ENCODE measurements around the gene ZFHX3.

Gene ZFHX3

DNA sequence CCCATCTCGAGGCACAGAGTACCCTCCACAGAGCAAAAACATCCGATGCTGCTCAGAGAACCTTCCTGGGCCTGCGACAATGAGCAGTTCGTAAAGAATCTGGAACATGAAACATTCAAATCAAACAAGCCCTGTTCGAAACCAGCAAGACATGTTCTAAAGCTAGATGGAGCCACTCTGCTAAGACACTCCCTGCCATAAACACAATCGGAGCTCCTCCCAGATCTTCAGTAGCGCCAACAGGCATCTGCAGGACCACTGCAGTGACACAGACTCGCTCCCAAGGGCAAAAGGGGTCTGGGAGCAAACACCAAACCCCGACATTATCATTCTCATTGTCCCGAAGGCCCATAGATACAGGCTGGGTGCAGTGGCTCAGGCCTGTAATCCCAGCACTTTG is 108.7 kb downstream of the ZFHX3 start:
- Mint-ChIP-seq H3K9me3 (no peaks in the 10 kb centered on the region), H3K27ac (no peak overlapping the region), H3K36me3 (peaks cover 2% of the 10 kb centered on the region), H3K27me3 (no peaks in the 10 kb centered on the region), H3K4me1 (no peaks in the 10 kb centered on the region), H3K4me3 (no peak overlapping the region)

DNA sequence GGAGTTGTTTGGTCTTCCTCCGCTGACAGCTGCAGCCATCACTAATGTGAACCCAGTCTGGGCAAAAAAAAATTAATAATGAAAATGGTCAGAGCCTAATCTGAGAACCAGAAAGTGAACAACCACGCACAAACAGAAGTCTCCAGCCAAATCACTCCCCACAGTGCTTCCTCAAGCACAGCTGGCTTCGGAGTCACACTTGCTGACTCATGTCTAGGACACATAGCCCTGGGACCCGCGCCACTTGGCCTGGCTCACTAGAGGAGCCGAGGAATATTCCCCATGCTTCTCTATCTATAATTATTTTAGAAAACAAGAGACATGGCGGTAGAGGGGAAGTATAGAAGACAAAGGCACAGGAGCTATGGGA is 109.1 kb downstream of the ZFHX3 start:
- no peaks in the 10 kb centered on the region for H3K27me3 Mint-ChIP-seq
- peaks cover 2% of the 10 kb centered on the region for H3K36me3 Mint-ChIP-seq
- H3K27ac Mint-ChIP-seq: no peak overlapping the region
- no peaks in the 10 kb centered on the region for H3K9me3 Mint-ChIP-seq
- H3K4me1 Mint-ChIP-seq: no peaks in the 10 kb centered on the region
- no peak overlapping the region for H3K4me3 Mint-ChIP-seq

DNA sequence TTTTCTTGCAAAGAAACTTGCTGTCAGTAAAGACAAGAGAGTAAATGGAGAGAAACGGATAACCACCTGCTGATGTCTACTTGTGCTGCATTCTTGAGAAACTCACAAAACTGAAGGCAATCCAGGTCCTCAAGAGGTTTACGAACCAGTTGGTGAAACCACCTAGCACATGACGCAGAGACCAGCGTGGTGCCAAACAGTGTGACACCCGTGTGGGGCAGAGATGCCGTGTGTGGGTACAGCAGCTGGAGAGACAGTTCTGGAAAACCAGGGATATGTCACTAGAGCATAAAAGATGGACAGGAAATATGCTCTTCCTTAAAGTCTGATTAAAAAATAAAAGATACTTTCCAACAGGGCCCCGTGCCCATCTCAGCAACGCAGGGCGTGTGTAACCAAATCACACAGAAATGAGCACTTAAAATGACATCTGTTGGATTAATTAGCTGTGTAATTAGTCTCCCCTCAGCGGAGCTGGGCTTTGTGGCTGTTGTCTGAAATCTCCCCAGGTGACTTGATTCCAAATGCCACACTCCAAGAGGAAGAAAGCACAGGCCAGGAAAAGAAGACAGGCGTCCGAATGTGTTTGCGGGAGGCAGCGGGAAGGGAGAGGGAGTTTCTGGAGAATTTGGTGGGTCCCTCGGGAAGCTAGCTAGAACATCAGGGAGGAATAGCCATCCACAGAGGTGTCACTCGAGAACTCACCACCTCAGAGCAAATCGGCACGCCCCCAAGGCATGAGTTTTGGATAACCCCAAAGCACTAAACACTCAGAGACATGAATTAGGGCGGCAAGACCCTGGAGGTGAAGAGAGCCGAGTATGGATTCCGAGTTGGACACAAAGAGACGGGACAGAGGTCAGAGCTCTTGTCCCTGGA is 109.8 kb downstream of the ZFHX3 start:
- Mint-ChIP-seq H3K27ac (no peak overlapping the region), H3K27me3 (no peaks in the 10 kb centered on the region), H3K9me3 (no peaks in the 10 kb centered on the region), H3K4me1 (no peaks in the 10 kb centered on the region), H3K4me3 (no peak overlapping the region), H3K36me3 (peaks cover 2% of the 10 kb centered on the region)

DNA sequence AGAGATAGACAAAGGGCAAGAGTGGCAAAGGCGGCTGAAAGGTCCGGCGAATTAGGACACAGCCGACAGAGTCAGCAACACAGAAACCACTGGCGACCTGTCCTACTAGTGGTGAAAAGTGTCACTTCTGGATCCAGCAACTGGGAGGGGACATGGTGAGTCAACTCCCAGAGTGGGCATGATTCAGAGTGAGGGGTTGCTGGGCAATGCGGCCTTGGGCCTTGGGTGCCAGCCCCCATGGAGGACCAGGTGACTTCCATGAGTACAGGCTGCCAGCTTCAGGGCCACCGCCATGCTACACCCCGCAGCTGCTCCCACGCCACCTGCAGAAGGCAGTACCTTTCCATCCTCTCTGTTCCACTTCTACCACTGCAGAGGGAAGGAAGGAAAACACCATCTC is 110.6 kb downstream of the ZFHX3 start:
- peaks cover 2% of the 10 kb centered on the region for H3K36me3 Mint-ChIP-seq
- no peaks in the 10 kb centered on the region for H3K9me3 Mint-ChIP-seq
- H3K27me3 Mint-ChIP-seq: no peaks in the 10 kb centered on the region
- no peak overlapping the region for H3K27ac Mint-ChIP-seq
- peaks cover 4% of the 10 kb centered on the region for H3K4me1 Mint-ChIP-seq
- H3K4me3 Mint-ChIP-seq: no peak overlapping the region

DNA sequence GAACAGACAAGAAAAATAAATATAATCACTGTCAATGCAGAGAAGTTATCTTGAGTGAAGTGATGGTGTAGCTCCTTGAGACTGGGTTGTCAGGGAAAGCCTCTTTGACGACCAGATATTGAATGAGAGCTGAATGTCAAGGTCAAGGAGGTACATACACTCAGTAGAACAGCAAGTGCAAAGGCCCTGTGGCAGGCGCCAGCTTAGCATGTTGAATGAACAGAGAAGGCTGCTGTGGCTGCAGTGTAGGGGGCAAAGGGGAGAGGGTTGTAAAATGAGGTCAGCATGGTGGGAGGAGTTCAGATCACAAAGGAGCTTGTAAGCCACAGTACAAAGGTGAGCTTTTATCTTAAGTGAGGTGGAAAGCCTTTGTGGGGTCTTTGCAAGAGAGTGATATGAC is 111.5 kb downstream of the ZFHX3 start:
- H3K27ac Mint-ChIP-seq: no peak overlapping the region
- no peak overlapping the region for H3K4me3 Mint-ChIP-seq
- H3K27me3 Mint-ChIP-seq: no peaks in the 10 kb centered on the region
- peaks cover 13% of the 10 kb centered on the region for H3K4me1 Mint-ChIP-seq
- peaks cover 2% of the 10 kb centered on the region for H3K36me3 Mint-ChIP-seq
- H3K9me3 Mint-ChIP-seq: no peaks in the 10 kb centered on the region

DNA sequence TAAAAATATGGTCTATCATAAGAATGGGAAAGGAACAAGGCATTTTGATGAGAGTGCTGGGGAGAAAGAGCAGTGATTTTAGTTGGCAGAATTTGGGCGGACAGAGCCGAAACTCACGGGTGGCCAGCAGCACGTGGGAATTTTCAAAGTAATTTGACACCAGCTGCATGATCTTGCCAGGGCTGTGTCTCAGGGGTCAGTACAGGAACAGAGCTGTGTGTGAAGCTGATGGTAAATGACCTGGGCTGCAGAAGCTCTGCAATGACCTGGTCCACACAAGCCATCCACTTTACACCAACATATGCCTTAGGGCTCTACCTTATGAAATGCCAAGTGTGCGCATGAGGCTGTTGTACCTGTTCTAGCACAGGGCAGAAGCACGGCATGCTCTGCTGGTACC is 112.0 kb downstream of the ZFHX3 start:
- Mint-ChIP-seq H3K4me3 (no peak overlapping the region), H3K9me3 (no peaks in the 10 kb centered on the region), H3K36me3 (peaks cover 2% of the 10 kb centered on the region), H3K4me1 (peaks cover 14% of the 10 kb centered on the region), H3K27me3 (no peaks in the 10 kb centered on the region), H3K27ac (no peak overlapping the region)

DNA sequence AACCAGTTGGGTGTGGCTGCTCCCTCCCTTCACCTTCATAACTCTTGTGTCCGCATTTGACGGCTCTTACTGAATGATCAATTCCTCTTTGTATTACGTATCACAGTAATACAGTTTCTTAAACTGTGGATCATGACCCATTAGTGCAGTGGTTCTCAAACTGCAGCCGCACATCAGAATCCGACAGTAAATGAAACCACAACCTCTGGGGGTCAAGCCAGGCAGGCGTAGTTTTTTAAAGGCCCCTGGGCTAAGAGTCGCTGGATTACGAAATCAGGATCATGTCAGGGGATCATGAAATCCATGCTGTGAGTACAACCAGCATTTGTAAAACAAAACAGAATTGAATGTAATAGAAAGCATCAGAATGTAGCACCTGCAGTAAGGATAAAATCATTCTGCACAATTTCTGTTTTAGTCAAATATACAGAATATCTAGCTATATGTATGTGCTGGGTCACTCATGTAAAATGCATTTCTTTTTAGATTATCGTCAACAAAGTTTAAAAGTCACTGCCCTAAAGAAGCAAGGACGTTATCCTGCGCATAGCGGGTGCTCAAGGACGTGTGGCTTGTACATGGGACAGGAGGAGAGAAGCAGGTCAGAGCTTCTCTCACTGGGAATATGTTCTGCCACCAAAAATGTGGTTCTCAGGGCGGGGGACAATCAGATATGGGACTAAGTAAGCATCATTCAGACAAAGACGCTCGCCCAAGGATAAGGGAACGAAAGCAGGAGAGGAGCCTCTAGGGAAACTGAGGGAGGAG is 113.1 kb downstream of the ZFHX3 start:
- H3K27me3 Mint-ChIP-seq: no peaks in the 10 kb centered on the region
- H3K27ac Mint-ChIP-seq: no peak overlapping the region
- no peaks in the 10 kb centered on the region for H3K9me3 Mint-ChIP-seq
- peaks cover 2% of the 10 kb centered on the region for H3K36me3 Mint-ChIP-seq
- H3K4me3 Mint-ChIP-seq: no peak overlapping the region
- H3K4me1 Mint-ChIP-seq: peaks cover 14% of the 10 kb centered on the region

DNA sequence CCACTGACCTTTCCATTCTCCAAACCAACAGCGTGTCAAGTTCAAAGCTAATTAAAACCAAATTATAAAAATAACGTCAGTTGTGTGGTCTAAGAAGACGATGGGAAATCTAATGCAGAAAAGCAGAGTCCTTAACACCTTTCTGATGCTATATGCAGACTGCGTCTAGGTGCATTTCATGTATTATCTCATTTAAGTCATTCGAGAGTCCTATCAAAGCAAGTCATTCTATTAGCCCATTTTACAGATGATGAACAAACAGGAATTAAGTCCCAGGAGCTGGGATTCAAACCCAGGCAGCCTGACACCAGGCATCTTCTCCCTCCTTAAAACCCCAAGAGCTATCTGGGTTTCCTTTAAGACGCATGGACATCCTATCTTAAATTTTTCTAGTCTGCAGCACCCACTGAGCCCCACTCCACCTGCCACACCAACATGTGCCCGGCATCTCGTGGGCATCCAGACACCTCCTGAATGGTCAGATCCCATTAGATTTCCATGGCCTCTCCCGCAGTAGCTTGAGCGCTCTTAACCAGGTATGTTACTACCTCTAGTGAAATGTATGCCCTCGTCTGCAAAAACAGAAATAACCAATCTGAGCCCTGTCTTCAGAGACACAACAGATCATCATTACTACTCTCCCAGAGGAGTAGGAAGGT is 115.1 kb downstream of the ZFHX3 start:
- Mint-ChIP-seq H3K4me3 (no peak overlapping the region), H3K27me3 (no peaks in the 10 kb centered on the region), H3K9me3 (no peaks in the 10 kb centered on the region), H3K36me3 (peaks cover 2% of the 10 kb centered on the region), H3K4me1 (peaks cover 14% of the 10 kb centered on the region), H3K27ac (no peak overlapping the region)

DNA sequence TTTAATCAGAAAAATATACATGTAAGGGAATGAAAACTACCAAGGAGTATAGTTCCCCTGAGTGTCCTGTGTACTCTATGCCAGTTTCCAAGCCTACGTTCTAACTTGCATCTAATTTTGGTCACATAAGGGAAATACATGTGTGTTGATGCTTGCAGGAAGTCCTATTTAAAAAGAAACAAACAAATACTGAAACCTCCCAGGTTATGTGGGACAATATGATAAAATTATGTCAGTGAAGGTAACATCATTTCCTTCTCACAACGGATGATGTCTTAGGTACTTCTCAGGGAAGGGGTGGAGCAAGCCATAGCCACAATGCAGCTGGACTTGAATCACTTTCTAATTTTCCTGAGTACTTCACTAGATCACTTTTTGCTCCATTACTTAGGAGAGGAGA is 115.9 kb downstream of the ZFHX3 start:
- Mint-ChIP-seq H3K27me3 (no peaks in the 10 kb centered on the region), H3K4me1 (peaks cover 14% of the 10 kb centered on the region), H3K27ac (no peak overlapping the region), H3K4me3 (no peak overlapping the region), H3K36me3 (peaks cover 2% of the 10 kb centered on the region), H3K9me3 (no peaks in the 10 kb centered on the region)

DNA sequence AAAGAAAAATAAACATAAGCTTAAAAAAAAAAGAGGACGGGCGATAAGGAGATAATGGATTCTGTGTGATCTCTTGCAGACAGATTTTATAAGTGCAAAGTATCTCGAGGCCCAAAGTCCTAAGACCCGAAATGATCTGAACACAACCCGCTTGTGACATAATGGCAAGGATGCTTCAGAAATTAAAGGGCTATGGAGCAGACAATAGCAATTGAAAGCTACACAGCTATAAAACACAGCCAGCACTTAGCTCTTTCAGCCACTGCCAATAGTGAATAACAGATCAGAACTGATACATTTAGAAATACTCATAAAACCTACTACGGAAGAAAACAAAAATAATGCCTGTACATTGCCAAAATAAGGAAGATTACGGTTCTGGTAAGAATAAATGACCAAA is 117.5 kb downstream of the ZFHX3 start:
- Mint-ChIP-seq H3K27ac (no peak overlapping the region), H3K4me1 (peaks cover 14% of the 10 kb centered on the region), H3K9me3 (no peaks in the 10 kb centered on the region), H3K36me3 (no peaks in the 10 kb centered on the region), H3K27me3 (no peaks in the 10 kb centered on the region), H3K4me3 (no peak overlapping the region)

DNA sequence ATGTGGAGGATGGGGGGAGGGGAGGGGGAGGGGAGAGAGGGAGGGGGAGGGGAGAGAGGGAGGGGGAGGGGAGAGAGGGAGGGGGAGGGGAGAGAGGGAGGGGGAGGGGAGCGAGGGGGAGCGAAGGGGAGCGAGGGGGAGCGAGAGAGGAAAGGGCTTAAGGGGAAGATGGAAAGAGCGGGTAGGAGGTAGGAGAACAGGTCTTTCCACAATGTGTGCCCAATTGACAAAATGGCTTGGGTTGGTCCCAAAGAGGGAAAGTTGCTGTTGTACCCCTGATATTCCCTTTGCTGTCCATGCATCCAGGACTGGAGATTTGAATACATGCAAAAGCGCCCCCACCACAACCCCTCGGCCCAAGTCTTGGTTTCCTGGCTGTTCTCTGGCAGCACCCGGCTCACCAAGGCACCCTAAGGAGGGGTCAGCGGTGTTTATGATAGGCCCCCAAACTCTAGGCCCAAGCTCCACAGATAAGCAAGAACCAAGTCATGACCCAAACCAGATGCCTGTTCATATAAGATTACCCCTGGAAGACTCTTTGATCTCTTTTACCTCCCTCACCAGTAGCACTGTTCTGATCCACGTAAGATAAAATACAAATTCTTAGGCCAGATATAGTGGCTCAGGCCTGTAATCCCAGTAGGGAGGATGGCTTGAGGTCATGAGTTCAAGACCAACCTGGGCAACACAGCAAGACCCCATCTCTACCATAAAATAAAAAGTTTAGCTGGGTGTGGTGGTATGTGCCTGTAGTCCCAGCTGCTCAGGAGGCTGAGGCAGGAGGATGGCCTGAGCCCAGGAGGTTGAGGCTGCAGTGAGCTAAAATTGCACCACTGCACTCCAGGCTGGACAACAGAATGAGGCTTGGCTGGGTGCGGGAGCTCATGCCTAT is 119.6 kb downstream of the ZFHX3 start:
- Mint-ChIP-seq H3K4me1 (peaks cover 14% of the 10 kb centered on the region), H3K27ac (no peak overlapping the region)

DNA sequence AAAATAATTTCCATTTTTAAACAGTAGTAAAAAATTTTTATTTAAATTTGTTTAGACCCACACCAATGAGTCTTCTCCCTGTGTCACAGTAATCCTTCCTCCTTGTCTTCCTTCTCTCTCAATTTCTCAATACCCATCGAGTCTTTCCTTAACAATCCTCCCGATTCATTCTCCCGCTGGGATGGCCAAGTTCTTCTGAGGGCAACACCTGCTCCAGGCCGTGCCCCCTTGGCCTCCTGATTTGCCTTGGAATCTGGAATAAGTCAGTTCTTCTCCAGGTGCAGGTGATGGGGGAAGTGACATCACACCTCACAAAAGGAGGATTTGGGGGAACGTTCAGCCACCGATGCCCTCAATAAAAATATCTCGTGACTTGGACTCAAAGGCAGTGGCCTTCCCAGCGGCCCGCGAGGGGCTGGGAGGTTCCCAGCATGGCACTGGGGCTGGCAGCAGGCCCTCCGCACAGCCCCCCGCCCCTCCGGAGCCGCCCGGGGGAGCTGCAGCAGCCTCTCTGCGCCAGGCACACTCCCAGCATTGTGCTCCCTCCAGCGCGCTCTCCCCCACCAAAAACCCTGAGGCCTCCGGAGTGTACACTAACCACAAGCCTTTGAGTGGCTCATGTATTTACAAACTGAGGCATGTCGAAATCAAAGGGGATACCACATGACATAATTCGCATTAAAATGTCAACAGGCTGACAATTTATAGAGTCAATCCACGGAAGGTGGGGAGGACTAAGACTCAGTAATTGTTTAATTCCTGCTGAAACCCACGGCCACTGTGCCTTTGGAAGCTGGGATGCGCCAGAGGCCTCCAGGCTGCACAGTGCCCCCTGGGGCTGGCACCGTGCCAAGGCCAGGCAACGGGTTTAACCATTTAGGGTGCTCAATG is 120.5 kb downstream of the ZFHX3 start:
- peaks cover 15% of the 10 kb centered on the region for H3K4me1 Mint-ChIP-seq
- H3K4me3 Mint-ChIP-seq: no peak overlapping the region
- H3K27me3 Mint-ChIP-seq: no peaks in the 10 kb centered on the region
- no peaks in the 10 kb centered on the region for H3K9me3 Mint-ChIP-seq
- no peaks in the 10 kb centered on the region for H3K36me3 Mint-ChIP-seq
- H3K27ac Mint-ChIP-seq: no peak overlapping the region

More for the DNA sequence above, 119.6 kb downstream of the ZFHX3 start:
- Mint-ChIP-seq H3K9me3 (no peaks in the 10 kb centered on the region), H3K36me3 (no peaks in the 10 kb centered on the region), H3K27me3 (no peaks in the 10 kb centered on the region), H3K4me3 (no peak overlapping the region)

DNA sequence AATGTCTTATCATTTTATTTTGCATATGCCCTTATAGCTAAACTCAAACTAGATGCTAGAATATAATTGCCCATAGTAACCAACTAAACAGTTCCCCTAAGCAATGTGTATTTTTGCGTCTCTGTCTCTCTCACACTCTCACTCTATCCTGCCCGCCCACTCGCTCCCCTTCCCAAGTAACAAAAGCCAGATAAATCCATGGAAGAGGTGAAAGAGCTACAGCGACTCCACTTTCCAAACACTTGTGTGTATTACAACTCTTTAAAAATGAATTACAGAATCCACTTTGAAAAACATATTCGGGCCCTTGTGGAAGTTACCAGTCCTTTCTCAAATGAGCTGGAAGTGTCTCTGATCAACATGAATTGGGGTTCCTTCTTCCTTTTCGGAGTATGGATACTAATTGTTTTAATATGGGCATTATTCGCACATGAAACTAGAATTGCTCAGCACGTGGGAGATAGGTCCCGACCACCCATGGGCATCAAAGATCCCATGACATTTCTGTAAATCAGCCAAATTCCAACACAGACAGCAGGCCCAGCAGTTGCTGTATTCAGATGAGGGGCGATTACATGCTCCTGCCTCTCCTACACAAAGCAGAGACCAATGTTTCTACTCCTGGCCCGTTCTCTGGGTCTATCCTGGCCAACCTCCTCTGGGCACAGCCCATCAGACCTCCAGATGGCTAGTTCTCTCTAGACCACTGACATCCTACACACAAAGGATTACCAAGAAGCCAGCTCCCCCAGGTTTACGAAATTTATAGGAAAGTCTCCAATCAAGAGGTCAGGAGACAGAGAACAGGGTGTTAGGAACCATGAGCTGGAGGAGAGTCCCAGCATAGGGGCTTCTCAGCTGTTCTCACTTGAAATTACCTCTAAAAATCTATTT is 121.5 kb downstream of the ZFHX3 start:
- peaks cover 12% of the 10 kb centered on the region for H3K4me1 Mint-ChIP-seq
- H3K36me3 Mint-ChIP-seq: no peaks in the 10 kb centered on the region
- no peak overlapping the region for H3K4me3 Mint-ChIP-seq
- H3K9me3 Mint-ChIP-seq: no peaks in the 10 kb centered on the region
- no peaks in the 10 kb centered on the region for H3K27me3 Mint-ChIP-seq
- H3K27ac Mint-ChIP-seq: no peak overlapping the region

DNA sequence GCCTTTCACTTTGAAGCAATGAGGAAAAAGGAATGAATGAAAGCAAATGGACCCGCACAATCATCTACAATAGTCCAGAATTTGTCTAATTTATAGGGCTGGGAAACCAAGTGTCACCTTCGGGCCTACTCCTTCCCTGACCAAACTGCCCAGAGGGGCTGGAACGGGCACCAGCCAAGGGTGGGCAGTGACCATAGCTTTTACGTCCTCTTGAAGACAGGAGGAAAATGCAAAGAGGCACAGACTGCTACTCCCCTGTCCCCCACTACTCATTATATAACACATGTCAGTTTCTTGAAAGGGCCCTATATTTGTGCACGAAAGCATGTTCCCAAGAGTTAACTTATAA is 122.3 kb downstream of the ZFHX3 start:
- H3K27me3 Mint-ChIP-seq: no peaks in the 10 kb centered on the region
- H3K27ac Mint-ChIP-seq: no peak overlapping the region
- peaks cover 20% of the 10 kb centered on the region for H3K4me1 Mint-ChIP-seq
- H3K36me3 Mint-ChIP-seq: no peaks in the 10 kb centered on the region
- no peaks in the 10 kb centered on the region for H3K9me3 Mint-ChIP-seq
- H3K4me3 Mint-ChIP-seq: no peak overlapping the region
